Panc1 (cell line): Measurements from ENCODE around the gene GNE.
"Not testable (repeated sequence)": the region's sequence is repeated elsewhere in the genome, so short reads cannot be mapped to it uniquely, and the experiment has no call there.

Source experiments
- CTCF ChIP-seq: fragments of 450-650 bp; IDR thresholded peaks from 2 replicates; pipeline ENCODE4 v1.5.1; 2017; ENCODE audit warnings: mild to moderate bottlenecking
- POLR2AphosphoS5 ChIP-seq: IDR thresholded peaks from 2 replicates; pipeline ENCODE4 v1.6.1; 2012; ENCODE audit warnings: mild to moderate bottlenecking, low read depth, low read length, moderate library complexity

- not testable (repeated sequence) for TF ChIP-seq CTCF, POLR2AphosphoS5
Observed at GRCh38 chr9:36273354-36273753, 15.1 kb upstream of the GNE start.
